GM23248 (cell line): ENCODE measurements around the gene SCYL2.

ENCODE experiments used
- EZH2 ChIP-seq: fragments of 200-600 bp; sonication (generic); IDR thresholded peaks from 2 replicates; pipeline ENCODE4 v1.6.1; 2018; ENCODE audit warnings: antibody characterized with exemption, mild to moderate bottlenecking; ENCODE audit not compliant: insufficient read depth, poor library complexity, severe bottlenecking
- EZH2phosphoT487 ChIP-seq: fragments of 200-600 bp; sonication (generic); IDR thresholded peaks from 2 replicates; pipeline ENCODE4 v1.6.1; 2018; ENCODE audit warnings: antibody characterized with exemption, moderate library complexity, mild to moderate bottlenecking, low read depth; ENCODE audit not compliant: insufficient read depth

- no peak for TF ChIP-seq EZH2
- no peak for TF ChIP-seq EZH2phosphoT487
Measured at GRCh38 chr12:100295764-100296555, 29.0 kb downstream of the SCYL2 start.
